Transverse colon (tissue), 4 donors: ENCODE results near the gene FTSJ3.

Experiments
- CTCF ChIP-seq, 5 experiments: fragments of 200-600 bp in 3 of 5; fragments of 450-650 bp in 2 of 5; sonication (generic) in 3 of 5; IDR thresholded peaks; 1 replicate in 2 of 5; 2 replicates in 3 of 5; pipeline ENCODE4 v1.5.1; 2016 to 2017; ENCODE audit warnings: antibody characterized with exemption in 5 of 5, inconsistent platforms in 3 of 5, mild to moderate bottlenecking in 2 of 5, moderate library complexity in 1 of 5
- EP300 ChIP-seq: sonication (generic); formaldehyde crosslinking; IDR thresholded peaks from one replicate; pipeline ENCODE4 v1.6.1; 2017; ENCODE audit warnings: antibody characterized with exemption, low read depth
- POLR2A ChIP-seq: fragments of 450-650 bp; IDR thresholded peaks from one replicate; pipeline ENCODE4 v1.6.1; 2016; ENCODE audit warnings: antibody characterized with exemption, mild to moderate bottlenecking, moderate library complexity
- POLR2AphosphoS5 ChIP-seq, 3 donors: sonication (generic); formaldehyde crosslinking; IDR thresholded peaks; one replicate each; pipeline ENCODE4 v1.6.1; 2016; ENCODE audit warnings: antibody characterized with exemption in 3 of 3

GRCh38 chr17:63800783-63801182 is 26.7 kb downstream of the FTSJ3 start:
- TF ChIP-seq CTCF (IDR thresholded peaks at IDR 0.05) (no peak), POLR2A (no peak), POLR2AphosphoS5 (IDR thresholded peaks at IDR 0.05) (no peak), EP300 (no peak)
